Liver (tissue), 3 donors: ENCODE data around the gene SERPINE1.

Experiments
- EGR1 ChIP-seq, 2 donors: IDR thresholded peaks; 2 replicates each; pipeline ENCODE4 v1.6.1; 2016 to 2018; ENCODE audit warnings: antibody characterized with exemption in 2 of 2, low read depth in 2 of 2
- FOXA1 ChIP-seq: IDR thresholded peaks from 2 replicates; pipeline ENCODE4 v1.6.1; 2016; ENCODE audit warnings: antibody characterized with exemption
- JUND ChIP-seq, 2 donors: IDR thresholded peaks; 2 replicates each; pipeline ENCODE4 v1.6.1; 2016; ENCODE audit warnings: antibody characterized with exemption in 2 of 2
- RAD21 ChIP-seq, 2 donors: IDR thresholded peaks; 2 replicates each; pipeline ENCODE4 v1.6.1; 2016; ENCODE audit warnings: antibody characterized with exemption in 2 of 2, mild to moderate bottlenecking in 2 of 2
- TAF1 ChIP-seq: conservative IDR thresholded peaks from 2 replicates; pipeline ENCODE4 v1.6.1; 2016; ENCODE audit warnings: antibody characterized with exemption, mild to moderate bottlenecking
- TF ChIP-seq, protein P1 (sequence below): fragments of 150-350 bp; IDR thresholded peaks from 2 replicates; pipeline ENCODE4 v1.5.1; 2017; ENCODE audit warnings: improper control_type of control experiment, low read depth, low read length; ENCODE audit not compliant: missing input control
- TF ChIP-seq, protein P2 (sequence below): IDR thresholded peaks from 2 replicates; pipeline ENCODE4 v1.6.1; 2016; ENCODE audit warnings: antibody characterized with exemption
- TF ChIP-seq, protein P3 (sequence below): IDR thresholded peaks from 2 replicates; pipeline ENCODE4 v1.6.1; 2016; ENCODE audit warnings: antibody characterized with exemption
- TF ChIP-seq, protein P4 (sequence below): IDR thresholded peaks from 2 replicates; pipeline ENCODE4 v1.6.1; 2016; ENCODE audit warnings: antibody characterized with exemption
- donor health status: healthy.
- donor health status: healthy.

DNA sequence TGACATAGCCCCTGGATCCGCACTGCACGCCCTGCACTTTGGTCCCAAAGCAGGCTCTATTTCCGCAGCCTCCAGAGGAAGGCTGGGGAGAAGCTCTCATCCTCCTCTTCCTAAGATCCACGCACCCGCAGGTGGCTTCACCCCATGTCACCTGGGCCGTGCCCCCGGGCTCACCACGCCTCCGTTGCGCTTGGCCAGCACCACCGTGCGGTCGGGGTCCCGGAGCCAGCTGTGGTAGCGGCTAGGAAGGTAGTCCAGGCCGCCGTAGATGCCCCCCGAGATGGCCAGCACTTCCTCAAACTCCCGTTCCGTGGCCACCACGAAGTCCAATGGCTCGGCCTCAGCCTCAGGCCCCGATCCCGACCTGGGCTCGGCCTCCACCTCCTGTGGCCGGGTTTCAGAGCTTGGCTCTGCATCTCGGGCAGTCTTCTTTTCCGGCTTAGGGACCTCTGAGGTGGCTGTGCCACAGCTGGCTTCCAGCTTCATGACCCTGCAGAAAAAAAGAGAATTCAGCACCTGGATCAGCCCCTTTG lies 47.5 kb downstream of the SERPINE1 start:
- TF ChIP-seq, protein P1, sequence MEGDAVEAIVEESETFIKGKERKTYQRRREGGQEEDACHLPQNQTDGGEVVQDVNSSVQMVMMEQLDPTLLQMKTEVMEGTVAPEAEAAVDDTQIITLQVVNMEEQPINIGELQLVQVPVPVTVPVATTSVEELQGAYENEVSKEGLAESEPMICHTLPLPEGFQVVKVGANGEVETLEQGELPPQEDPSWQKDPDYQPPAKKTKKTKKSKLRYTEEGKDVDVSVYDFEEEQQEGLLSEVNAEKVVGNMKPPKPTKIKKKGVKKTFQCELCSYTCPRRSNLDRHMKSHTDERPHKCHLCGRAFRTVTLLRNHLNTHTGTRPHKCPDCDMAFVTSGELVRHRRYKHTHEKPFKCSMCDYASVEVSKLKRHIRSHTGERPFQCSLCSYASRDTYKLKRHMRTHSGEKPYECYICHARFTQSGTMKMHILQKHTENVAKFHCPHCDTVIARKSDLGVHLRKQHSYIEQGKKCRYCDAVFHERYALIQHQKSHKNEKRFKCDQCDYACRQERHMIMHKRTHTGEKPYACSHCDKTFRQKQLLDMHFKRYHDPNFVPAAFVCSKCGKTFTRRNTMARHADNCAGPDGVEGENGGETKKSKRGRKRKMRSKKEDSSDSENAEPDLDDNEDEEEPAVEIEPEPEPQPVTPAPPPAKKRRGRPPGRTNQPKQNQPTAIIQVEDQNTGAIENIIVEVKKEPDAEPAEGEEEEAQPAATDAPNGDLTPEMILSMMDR: no peak
- no peak for TF ChIP-seq EGR1 (IDR thresholded peaks at IDR 0.05; ENCODE audit: low read depth in 2 of 2)
- no peak for TF ChIP-seq JUND (IDR thresholded peaks at IDR 0.05)
- TF ChIP-seq, protein P2, sequence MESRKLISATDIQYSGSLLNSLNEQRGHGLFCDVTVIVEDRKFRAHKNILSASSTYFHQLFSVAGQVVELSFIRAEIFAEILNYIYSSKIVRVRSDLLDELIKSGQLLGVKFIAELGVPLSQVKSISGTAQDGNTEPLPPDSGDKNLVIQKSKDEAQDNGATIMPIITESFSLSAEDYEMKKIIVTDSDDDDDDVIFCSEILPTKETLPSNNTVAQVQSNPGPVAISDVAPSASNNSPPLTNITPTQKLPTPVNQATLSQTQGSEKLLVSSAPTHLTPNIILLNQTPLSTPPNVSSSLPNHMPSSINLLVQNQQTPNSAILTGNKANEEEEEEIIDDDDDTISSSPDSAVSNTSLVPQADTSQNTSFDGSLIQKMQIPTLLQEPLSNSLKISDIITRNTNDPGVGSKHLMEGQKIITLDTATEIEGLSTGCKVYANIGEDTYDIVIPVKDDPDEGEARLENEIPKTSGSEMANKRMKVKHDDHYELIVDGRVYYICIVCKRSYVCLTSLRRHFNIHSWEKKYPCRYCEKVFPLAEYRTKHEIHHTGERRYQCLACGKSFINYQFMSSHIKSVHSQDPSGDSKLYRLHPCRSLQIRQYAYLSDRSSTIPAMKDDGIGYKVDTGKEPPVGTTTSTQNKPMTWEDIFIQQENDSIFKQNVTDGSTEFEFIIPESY: no peak
- TF ChIP-seq, protein P3, sequence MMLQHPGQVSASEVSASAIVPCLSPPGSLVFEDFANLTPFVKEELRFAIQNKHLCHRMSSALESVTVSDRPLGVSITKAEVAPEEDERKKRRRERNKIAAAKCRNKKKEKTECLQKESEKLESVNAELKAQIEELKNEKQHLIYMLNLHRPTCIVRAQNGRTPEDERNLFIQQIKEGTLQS: no peak
- TF ChIP-seq, protein P4, sequence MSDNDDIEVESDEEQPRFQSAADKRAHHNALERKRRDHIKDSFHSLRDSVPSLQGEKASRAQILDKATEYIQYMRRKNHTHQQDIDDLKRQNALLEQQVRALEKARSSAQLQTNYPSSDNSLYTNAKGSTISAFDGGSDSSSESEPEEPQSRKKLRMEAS: no peak
- TF ChIP-seq TAF1: no peak
- no peak for TF ChIP-seq RAD21 (IDR thresholded peaks at IDR 0.05)
- TF ChIP-seq FOXA1: no peak
